ENCODE measurements around the gene LTF.

The LTF gene

GRCh38 chr3:46471371-46471914 is 6.7 kb upstream of the LTF start:
- intact Hi-C loops (cut with DNase I): no loop called here
- DNase-seq: no peak

DNA sequence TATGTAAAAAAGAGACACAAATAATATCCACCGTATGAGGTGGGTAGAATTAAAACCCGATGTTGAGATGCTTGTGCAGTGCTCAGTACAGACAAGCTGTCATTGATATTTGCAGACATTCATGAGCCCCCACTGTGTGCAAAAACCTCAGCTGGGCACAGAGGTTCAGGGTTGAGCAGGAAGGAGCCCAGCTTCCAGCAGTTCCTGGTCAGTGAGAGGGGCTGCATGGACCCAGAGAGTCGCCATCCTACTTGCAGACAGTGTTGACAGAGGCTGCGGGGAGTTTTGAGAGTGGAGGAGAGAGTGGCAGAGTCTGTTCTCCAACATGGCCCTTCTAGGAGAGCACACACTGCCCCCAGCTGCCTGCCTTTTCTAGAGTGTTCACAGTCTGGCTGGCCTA is 6.1 kb upstream of the LTF start:
- no peak for DNase-seq
- intact Hi-C loops (cut with DNase I): no loop called here

GRCh38 chr3:46469680-46470357 is 5.1 kb upstream of the LTF start:
- no peak for DNase-seq
- intact Hi-C loops (cut with DNase I): no loop called here

DNA sequence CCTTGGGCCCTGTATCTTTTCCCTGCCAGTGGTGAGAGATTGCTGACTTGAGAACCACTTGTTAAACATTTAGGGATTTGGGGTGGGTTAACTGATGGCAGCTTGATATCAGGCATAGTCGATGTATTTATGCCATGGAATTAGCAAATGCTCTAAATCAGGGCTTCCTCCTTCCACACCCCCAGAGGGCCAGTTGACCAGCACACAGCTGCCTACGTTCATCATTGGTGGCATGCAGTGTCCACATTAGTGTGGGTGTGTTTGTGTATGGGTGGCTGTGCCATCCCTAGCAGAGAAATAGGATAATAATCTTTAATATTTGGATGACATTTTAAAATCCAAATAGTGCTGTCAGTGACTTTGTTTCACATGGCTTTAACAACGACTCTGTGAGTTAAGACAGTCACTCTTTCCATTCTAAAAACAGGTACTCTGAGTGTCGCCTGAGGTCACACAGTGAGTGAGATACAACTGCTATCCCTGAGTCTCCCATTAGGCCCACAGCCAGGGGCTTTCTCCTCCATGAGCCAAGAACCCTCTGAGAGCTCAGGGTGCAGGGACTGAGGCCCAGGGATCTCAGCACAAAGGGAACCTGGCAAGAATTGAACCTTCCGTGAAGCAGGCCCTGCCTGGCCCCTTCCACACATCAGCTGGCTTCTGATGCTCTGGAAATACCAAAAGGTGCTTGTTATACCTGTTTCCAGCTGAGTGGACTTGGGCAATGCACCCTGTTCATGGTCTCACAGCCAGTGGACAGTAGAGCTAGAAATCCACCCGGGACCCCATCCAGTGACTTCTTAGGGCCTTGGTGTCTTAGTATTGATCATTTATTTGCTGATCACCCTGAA is 4.3 kb upstream of the LTF start:
- intact Hi-C loops (cut with DNase I): no loop called here
- no peak for DNase-seq

- intact Hi-C loops (cut with DNase I): no loop called here
- no peak for DNase-seq
Measured at GRCh38 chr3:46467562-46467961, 2.9 kb upstream of the LTF start.

DNA sequence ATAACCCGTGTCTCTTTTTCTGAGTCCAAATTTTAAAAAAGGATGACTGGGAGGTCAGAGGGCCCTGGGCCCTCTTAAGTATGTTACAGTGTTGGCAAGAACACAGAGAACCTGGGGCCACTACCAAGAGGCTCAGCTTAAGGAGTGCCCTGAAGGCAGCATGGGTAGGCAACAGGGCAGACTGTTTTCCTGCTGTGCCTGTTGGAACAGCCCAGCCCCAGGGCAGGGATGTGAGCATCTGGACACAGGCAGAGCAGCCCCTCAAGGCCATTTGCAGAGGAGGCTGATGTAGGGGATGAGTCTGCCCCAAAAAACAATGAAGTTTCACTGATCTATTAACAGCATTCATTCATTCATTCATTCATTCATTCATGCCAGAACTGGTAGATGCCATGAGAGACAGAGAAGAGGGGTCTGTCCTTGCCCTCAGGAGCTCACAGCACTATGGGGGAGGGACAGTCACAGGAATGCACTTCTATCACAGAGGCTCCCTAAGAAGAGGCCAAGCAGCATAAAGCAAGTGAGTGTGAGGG is 2.2 kb upstream of the LTF start:
- intact Hi-C loops (cut with DNase I): no loop called here
- DNase-seq: peak in 1 of 10 donors; percentile 62

DNA sequence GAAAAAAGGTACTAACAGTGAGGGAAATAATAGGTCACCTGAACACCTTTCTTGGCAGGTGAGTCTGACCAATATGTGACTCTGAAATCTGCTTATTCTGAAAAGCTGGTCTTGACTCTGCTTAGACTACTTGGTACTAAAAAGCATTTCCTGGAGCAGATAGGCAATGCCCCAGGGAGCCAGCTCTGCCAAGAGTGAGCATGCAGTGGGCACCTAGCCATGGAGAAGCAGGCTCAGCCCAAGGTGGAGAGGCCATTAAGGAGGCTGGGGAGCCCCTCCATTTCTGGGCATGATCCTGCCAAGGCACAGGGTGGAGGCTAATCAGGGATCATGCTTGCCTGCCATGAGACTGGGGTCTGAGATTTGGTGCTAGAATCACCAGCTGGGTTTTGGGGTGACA is 1.6 kb upstream of the LTF start:
- peak in 1 of 10 donors; percentile 68 for DNase-seq
- intact Hi-C loops (cut with DNase I): no loop called here

DNA sequence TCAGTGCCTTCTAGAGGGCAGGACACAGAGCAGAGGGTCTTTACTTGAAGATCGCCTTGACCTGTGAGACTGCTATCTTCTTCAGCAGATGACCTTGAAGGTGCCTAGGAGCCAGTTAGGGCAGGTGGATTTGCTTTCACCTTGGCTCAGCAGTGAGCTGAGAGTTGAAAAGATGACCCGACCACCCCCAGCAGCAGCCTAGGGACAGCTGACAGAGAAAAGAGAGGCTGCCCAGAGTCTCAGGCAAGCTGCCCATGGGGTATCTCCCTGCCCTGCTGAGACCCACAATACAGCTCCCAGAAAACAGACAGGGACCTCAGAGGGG is 453 bp upstream of the LTF start:
- DNase-seq: no peak
- intact Hi-C loops (cut with DNase I): no loop called here

DNA sequence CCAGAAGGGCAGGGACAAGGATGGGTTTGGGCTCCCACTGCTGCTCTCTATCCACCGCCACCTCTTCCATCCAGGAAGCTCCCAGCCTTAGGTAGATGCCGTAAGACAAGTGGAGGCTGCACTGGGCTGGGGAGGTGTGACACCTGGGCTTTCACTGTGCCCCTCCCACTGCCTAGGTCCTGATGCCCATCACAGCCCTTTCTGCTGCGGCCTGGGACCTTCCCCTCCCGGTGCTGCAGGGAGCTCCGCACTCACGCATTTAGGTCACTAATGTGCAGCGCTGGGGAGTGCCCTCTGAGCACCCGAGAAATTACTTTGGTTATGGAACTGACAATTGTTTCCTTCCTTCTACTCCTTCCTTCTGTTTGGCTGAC is 850 bp downstream of the LTF start:
- intact Hi-C loops (cut with DNase I): no loop called here
- DNase-seq: no peak

- intact Hi-C loops (cut with DNase I): no loop called here
- DNase-seq: no peak
Measured at GRCh38 chr3:46463120-46463867, 1.4 kb downstream of the LTF start.

DNA sequence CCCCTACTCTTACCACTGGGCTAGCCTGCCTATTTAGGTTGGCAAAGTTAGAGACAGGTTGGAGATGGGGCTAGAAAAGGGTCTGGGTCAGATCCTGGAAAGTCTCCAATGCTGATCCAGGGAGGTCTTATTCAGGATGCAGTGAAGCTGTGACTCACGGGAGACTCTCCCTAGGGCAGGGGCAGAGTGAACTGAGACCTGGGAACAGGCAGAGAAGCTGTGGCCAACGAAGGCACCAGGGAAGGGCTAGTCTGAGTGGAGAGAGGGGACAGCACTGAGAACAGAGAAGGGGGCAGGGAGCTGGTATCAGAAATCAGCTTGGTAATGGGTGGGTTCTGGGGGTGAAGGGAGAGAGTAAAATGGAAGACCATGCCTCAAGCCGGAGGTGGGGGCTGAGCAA is 2.2 kb downstream of the LTF start:
- intact Hi-C loops (cut with DNase I): no loop called here
- DNase-seq: no peak

- intact Hi-C loops (cut with DNase I): no loop called here
- no peak for DNase-seq
Measured at GRCh38 chr3:46462111-46462510, 2.6 kb downstream of the LTF start.

DNA sequence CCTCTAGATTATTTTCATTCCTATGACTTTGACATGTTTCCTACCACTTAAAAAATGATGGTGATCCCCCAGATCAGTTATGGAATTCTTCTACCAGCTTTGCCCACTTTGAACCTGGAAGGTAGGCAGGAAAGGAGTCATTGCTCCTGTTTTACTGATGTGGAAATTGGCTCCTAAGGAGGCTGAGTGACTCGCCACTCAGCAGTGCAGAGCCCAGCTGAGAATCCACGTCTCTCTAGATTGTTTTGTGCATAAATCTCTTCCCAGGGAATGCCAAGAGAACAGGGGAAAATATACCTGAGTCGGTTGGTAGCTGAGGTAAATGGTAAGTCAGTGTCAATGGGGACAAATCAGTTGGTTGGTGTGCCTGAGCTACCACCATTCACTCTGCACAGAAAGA is 4.7 kb downstream of the LTF start:
- intact Hi-C loops (cut with DNase I): no loop called here
- no peak for DNase-seq

DNA sequence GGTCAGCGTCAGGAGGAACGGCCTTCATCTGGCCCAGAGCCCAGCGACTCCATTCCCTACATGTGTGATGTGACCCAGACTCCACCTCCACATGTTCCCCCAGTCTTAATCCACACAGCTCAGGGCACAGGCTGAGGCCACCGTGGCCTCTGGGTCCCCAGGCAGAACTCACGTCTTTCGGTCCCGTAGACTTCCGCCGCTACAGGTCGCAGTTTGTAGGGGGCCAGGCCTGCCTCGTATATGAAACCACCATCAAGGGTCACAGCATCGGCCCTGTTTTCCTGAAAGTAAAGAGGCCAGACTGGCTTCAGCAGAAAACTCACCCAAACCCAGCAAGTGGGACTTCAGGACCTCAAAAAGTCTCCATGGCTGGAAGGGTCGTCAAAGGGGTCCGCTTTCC is 8.6 kb downstream of the LTF start:
- intact Hi-C loops (cut with DNase I): no loop called here
- DNase-seq: no peak

GRCh38 chr3:46455231-46456115 is 9.2 kb downstream of the LTF start:
- intact Hi-C loops (cut with DNase I): no loop called here
- DNase-seq: no peak

GRCh38 chr3:46454606-46455005 is 10.1 kb downstream of the LTF start:
- intact Hi-C loops (cut with DNase I): no loop called here
- DNase-seq: no peak

GRCh38 chr3:46454209-46454595 is 10.5 kb downstream of the LTF start:
- DNase-seq: no peak
- intact Hi-C loops (cut with DNase I): no loop called here

GRCh38 chr3:46453526-46454208 is 11.0 kb downstream of the LTF start:
- no peak for DNase-seq
- intact Hi-C loops (cut with DNase I): no loop called here

DNA sequence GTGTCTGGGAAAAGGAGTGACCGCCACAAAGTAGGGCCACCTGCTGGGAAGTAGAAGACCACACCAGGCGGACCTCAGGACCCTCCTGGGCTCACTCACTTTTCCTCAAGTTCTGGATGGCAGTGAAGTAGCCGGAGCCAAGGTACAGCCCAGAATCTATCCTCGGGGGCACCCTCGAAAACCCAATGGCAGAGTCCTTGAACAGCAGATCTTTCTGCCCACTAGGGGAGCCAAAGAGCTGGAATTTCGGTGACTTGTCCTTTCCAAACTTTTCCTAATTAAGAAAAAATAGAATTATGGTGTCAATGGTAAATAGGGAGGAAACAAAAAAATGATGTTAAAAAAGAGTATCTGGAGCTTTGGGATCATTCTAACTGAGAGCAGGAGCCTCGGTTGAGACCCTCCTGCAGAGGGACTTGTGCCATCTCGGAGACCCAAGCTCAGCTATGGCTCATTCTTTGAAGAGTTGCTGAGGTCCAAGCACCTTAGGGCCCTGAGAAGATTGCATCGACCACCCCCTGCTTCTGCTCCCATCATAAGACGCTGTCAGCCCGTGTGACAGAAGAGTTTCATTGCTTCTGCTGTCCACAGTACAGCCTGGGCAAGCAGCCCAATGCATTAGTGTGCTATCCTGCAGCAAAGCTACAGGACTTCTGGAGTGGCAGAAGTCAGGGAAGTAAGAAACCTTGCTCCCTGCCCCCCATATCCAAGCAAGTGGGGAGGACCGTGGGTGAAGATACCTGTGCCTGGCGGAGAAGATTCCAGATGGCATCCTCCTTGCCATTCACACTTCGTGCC is 14.8 kb downstream of the LTF start:
- no peak for DNase-seq
- intact Hi-C loops (cut with DNase I): loop anchor here (10.0 kb wide), 1 partner anchor 365 kb away; no protein-coding TSS in a partner anchor
